Kidney glomerular epithelial cell (primary cell): ENCODE results near the gene ADAMTS3.
"Not testable (repeated sequence)": the region's sequence is repeated elsewhere in the genome, so short reads cannot be mapped to it uniquely, and the experiment has no call there.

Experiments used
- DNase-seq: peaks from one replicate; lab custom pipeline; 2025; lab: John Stamatoyannopoulos, UW

The ADAMTS3 gene

GRCh38 chr4:72552447-72552846 lies 16.6 kb downstream of the ADAMTS3 start:
- DNase-seq, result no peak

DNA sequence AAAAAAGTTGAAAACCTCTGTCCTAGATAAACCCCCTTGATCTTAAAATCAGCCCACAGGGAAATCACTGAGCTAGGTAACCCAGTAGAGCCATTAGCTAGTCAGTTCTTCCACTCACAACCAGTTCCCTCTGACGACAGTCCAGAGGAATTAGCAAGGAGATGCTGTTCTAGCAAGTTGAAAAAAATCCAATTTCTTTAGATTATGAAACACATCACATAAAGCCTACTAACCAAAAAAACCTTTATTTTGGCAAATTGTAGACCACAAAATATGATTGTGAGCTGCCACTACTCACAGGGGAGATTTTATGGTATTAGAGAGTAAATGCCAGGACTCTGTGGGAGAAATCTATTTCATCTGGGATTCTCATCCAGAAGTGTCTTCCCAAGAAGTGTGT lies 22.6 kb downstream of the ADAMTS3 start:
- DNase-seq, result no peak

GRCh38 chr4:72540694-72541093 lies 28.3 kb downstream of the ADAMTS3 start:
- DNase-seq, result not testable (repeated sequence)

DNA sequence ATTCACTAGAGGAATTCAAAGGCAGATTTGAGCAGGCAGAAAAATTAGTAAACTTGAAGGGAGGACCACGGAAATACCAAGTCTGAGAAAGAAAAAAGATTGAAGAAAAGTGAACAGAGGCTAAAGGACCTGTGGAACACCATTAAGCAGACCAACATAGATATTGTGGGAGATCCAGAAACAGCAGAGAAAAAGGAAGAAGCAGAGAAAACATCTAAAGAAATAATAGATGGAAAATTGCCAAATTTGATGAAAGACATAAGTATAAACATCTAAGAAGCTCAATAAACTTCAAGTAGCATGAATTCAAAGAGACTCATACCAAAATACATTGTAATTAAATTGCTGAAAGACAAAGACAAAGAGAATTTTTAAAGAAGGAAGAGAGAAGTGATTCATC lies 31.0 kb downstream of the ADAMTS3 start:
- no peak for DNase-seq

DNA sequence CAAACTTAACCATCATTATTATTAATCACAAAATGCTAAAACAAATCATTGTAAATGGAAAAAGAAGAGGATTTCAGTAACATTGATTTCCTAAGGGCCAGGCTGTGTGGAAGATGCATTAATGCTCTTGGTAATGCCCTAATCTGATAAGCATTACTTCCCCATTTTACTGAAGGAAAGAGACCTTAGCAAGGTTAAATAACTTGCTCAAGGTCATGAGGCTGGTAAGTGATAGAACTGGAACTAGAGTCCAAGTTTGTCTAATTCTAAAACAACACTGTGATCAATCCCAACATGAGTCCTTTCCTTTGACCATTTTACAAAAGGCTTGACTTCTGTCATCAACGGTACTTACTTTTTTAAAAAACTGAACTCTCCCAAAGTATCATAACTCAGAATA lies 32.6 kb downstream of the ADAMTS3 start:
- DNase-seq, result no peak

DNA sequence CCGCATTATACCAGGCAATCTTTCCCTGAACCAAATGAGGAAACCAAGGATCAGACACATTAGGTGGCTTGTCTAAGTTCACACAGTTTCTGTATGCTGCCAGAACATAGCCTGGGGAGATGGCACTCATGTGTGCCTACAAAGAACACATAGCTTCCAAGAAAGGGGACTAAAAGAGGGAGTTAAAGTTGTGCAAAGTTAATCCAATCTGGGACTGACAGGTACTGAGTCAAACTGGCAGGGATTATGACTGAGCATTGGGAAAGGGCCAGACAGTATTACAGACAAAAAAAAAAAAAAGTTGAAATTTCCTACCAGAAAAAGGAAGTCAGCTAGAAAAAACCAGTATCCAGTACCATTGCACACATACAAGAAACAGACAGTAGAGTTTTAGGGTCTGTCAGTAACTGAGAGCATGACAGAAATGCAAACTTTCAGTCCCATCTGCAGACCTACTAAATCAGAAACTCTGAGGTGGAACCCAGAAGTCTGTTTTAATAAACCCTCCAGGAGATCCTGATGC lies 37.2 kb downstream of the ADAMTS3 start:
- DNase-seq, result no peak

- no peak for DNase-seq
These were observed 37.7 kb downstream of the ADAMTS3 start for GRCh38 chr4:72531322-72531721.

DNA sequence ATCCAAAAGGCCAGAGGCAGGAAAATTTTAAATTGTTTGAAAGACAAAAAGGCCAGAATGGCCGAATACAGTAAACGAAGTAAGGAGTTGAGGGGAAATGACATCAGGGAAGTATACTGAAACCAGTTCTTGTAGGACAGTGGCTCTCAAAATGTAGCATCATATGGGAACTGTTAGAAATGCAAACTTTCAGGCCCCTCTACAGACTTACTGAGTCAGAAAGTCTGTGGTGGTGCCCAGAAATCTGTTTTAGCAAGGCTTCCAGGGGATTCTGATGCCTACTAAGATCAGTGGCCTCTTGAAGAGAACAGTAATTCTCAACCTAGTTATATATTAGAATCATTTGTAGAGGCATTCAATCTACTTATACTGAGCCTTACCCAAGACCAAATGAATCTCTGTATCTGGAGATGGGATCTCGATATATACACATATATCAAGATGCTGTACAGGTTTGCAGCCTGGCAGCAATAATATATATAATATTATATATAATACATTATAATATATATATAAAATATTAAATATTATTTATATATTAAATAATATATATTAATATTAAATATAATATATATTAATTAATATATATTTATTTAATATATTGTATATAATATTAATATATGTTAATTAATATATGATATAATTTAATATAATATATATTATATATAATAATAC lies 39.7 kb downstream of the ADAMTS3 start:
- DNase-seq, result no peak

GRCh38 chr4:72527038-72527646 lies 41.9 kb downstream of the ADAMTS3 start:
- no peak for DNase-seq

GRCh38 chr4:72525938-72526337 lies 43.1 kb downstream of the ADAMTS3 start:
- peak; percentile 32 for DNase-seq

DNA sequence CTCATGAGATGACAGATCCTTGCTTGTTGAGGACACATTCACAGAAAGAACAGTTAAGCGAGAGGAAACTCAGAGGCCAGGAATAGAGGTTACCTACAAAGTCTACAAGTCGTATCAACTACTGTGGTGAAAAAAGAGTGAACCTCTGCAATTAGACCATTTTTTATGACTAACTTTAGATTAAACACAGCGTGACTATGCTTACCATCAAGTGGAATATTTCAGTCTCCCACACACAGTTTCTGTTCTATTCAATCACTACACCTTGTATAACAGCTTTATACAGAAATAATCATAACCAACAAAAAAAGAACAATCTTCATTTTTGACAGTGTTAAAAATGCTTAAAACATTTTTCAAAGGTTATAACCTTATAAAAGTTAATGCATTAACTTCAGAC lies 46.6 kb downstream of the ADAMTS3 start:
- no peak for DNase-seq

GRCh38 chr4:72513227-72513626 lies 55.8 kb downstream of the ADAMTS3 start:
- DNase-seq, result no peak

- DNase-seq, result no peak
These were observed 61.1 kb downstream of the ADAMTS3 start for GRCh38 chr4:72507860-72508419.

GRCh38 chr4:72507167-72507566 lies 61.9 kb downstream of the ADAMTS3 start:
- DNase-seq, result no peak

DNA sequence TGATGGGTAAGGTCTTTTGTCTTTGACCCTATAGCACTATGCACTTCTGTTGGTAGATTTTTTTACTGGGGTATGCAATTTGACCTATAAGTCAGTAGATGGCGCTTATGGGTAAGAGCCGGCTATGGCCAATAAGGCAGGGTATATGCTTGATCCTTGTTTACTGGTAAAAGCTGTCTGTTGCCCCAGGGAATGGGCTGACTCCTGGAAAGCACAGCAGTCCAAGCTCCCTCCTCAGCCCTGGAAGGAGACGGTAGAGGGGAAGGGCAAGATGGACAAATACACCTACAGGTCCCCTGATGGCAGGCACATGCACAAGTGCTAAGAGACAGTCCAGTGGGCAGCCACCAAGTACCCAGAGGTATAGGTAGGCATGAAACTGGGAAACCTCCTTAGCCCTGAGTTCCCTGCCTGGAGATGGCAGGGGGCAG lies 63.7 kb downstream of the ADAMTS3 start:
- DNase-seq, result peak; percentile 9

DNA sequence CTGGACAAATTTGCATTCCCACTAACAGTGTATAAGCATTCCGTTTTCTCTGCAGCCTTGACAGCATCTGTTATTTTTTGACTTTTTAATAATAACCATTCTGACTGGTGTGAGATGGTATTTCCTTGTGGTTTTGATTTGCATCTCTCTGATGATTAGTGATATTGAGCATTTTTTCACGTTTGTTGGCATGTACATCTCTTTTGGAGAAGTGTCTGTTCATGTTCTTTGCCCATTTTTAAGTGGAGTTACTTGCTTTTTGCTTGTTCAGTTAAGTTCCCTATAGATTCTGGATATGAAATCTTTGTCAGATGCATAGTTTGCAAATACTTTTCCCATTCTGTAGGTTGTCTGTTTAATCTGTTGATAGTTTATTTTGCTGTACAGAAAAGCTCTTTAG lies 68.8 kb downstream of the ADAMTS3 start:
- DNase-seq, result no peak

GRCh38 chr4:72496119-72496518 lies 72.9 kb downstream of the ADAMTS3 start:
- DNase-seq, result peak; percentile 11

- no peak for DNase-seq
These were observed 74.9 kb downstream of the ADAMTS3 start for GRCh38 chr4:72494156-72494555.

DNA sequence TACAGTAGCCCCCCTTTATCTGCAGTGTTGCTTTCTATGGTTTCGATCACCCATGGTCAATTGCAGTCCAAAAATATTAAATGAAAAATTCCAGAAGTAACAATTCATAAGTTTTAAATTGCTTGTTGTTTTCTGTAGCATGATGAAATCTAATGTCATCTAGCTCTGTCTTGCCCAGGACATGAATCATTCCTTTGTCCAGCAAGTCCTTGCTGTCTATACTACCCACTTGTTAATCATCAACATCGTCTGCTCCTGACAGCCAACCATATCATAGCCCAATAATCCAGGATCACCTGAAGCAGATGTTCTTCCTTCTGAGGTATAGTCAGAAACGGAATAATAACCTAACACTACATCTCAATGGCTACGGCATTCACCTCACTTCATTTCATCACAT lies 79.8 kb downstream of the ADAMTS3 start:
- peak; percentile 29 for DNase-seq

- no peak for DNase-seq
These were observed 82.0 kb downstream of the ADAMTS3 start for GRCh38 chr4:72486991-72487390.

- no peak for DNase-seq
These were observed 84.0 kb downstream of the ADAMTS3 start for GRCh38 chr4:72484981-72485380.

GRCh38 chr4:72473434-72473900 lies 95.6 kb downstream of the ADAMTS3 start:
- no peak for DNase-seq

- DNase-seq, result no peak
These were observed 97.2 kb downstream of the ADAMTS3 start for GRCh38 chr4:72471816-72472215.
